HG03521 (cell line): Measurements from ENCODE around the gene LAMB4.
"Not testable (repeated sequence)": the region's sequence is repeated elsewhere in the genome, so short reads cannot be mapped to it uniquely, and the experiment has no call there.

Source experiments
- ATAC-seq: cut with Tn5 transposase; IDR thresholded peaks from one replicate; pipeline ENCODE4 v1.9.1; 2021; ENCODE audit warnings: mild to moderate bottlenecking, moderate library complexity; ENCODE audit not compliant: unreplicated experiment

Gene LAMB4

GRCh38 chr7:108054537-108054936 is 75.6 kb downstream of the LAMB4 start:
- no peak for ATAC-seq

DNA sequence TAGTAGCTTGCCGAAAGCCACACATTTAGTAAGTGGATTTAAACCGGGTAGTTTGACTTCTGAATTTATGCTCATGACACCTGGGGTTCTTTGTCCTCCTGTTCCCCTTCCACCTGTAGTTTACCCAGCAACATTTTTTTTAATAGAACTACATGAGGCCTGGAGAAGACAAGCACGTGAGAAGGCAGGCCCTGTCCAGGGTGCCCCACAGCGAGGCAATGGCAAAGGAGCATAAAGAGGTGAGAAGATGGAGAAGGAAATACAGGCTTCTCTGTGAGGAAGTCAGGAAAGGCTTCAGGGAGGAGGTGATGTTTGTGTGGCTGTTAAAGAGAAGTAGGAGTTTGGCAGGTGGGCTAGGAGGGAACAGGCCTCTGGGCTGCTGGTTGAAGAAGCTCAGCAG is 76.9 kb downstream of the LAMB4 start:
- ATAC-seq: no peak

GRCh38 chr7:108051454-108051853 is 78.7 kb downstream of the LAMB4 start:
- no peak for ATAC-seq

GRCh38 chr7:108049962-108050361 is 80.2 kb downstream of the LAMB4 start:
- ATAC-seq: peak; percentile 74

DNA sequence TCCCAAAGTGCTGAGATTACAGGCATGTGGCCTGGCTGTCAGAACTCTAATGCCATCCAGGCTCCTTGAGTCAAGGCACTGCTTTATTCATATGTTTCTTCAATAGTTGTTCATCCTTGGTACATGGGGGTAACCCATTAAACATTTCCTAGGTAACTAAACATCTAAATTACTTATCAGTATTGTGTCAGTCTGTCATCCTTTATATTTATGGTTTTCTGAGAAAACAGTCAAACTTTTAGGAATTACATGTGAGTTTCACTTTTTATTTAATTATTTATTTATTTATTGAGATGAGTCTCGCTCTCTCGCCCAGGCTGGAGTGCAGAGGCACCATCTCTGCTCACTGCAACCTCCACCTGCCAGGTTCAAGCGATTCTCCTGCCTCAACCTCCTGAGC is 81.7 kb downstream of the LAMB4 start:
- no peak for ATAC-seq

GRCh38 chr7:108046952-108047506 is 83.1 kb downstream of the LAMB4 start:
- ATAC-seq: no peak

- no peak for ATAC-seq
Observed at GRCh38 chr7:108045669-108046068, 84.5 kb downstream of the LAMB4 start.

DNA sequence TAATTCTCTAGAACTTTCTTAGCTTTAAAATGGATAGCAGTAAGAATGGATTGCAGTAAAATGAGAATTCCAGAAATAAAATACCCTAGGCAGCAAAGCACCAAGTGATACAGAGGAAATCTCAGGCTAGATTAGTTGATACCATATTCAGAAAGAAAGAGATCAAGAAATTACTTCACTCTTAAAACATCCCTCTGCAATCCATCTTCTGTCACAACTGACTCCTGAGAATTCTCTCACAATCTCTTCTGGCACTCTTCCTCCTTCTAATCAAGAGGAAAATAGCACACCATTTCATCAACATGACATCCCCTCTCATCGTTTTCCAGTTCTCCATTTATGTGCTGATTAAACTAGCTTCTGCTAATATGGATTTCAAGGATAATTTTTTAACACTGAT is 85.0 kb downstream of the LAMB4 start:
- no peak for ATAC-seq

DNA sequence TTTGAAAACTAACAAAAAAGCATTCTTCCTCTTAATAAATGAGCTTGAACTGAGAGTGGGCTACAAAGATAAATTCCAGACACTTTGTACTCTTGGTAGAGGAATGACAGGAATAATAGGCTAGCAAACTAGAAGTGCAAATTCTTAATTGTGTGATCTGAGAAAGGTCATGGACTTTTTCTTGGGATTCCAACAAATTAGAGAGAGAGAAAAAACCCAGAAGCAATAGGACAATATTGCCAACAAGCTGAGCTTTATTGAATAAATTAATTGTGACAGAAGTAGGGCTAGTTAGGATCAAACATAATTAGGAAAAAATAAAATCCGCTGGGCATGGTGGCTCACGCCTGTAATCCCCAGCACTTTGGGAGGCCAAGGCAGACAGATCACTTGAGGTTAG is 85.8 kb downstream of the LAMB4 start:
- no peak for ATAC-seq

GRCh38 chr7:108038986-108039385 is 91.2 kb downstream of the LAMB4 start:
- no peak for ATAC-seq

DNA sequence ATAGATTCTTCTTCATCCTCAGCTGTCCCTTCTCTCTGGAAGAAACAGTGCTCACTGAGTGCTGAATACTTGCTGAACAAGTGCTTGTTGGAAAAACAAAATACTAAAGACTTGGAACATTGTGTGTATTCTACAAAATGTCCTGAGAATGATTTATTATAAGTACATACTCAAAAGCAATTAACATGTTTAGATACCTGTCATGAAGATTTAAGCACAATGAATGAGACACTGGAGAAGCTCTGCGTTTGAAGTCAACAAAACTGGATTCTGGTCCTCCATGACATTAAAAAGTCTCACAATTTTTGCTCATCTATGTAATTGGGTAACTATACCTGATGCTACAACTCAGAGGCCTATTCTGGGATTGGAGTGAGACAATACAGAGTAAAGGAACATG is 92.4 kb downstream of the LAMB4 start:
- no peak for ATAC-seq

DNA sequence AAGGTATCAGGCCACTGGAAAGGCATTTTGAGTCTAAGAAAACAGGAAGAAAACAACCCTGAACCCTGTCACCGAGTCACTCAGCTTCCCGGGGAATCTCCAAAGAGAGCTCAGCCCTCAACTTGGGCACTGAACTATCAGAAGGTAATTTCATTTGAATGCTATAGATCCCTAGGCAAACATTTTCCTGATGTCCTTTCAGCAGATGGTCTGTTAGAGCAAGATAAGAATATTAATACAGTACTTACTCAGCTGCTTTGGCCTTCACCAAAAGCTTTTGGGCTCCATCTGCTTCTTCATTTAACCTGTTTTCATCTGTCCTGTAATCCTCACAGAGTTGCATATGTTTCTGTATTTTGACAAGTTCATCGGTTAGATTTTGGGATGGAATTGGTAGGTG is 93.0 kb downstream of the LAMB4 start:
- ATAC-seq: no peak

- ATAC-seq: no peak
Observed at GRCh38 chr7:108034586-108034985, 95.6 kb downstream of the LAMB4 start.

GRCh38 chr7:108033776-108034497 is 96.2 kb downstream of the LAMB4 start:
- ATAC-seq: no peak

GRCh38 chr7:108033309-108033708 is 96.9 kb downstream of the LAMB4 start:
- not testable (repeated sequence) for ATAC-seq

- no peak for ATAC-seq
Observed at GRCh38 chr7:108030516-108030915, 99.6 kb downstream of the LAMB4 start.

- ATAC-seq: no peak
Observed at GRCh38 chr7:108029034-108029433, 101.1 kb downstream of the LAMB4 start.

GRCh38 chr7:108028111-108028510 is 102.0 kb downstream of the LAMB4 start:
- no peak for ATAC-seq

GRCh38 chr7:108027239-108027638 is 102.9 kb downstream of the LAMB4 start:
- ATAC-seq: no peak

DNA sequence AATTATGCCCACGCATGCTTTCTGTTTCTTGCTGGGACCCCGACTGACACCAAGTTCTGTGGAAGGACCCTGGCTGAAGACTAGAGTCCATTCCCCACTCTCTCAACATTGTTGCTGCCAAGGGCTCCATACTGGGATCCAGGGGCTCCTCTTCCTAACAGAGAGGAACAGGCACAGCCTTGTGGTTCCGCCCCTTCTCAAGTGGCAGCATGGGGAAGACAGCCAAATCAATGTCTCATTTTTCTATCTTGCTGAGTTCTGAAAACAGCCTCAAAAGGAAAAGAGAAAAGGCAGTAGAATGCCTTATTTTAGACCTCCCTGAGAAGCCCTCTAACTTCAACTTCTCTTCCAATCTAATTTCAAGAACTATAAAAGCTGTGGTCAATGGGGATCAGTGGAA is 103.5 kb downstream of the LAMB4 start:
- no peak for ATAC-seq

- ATAC-seq: no peak
Observed at GRCh38 chr7:108026116-108026515, 104.0 kb downstream of the LAMB4 start.

DNA sequence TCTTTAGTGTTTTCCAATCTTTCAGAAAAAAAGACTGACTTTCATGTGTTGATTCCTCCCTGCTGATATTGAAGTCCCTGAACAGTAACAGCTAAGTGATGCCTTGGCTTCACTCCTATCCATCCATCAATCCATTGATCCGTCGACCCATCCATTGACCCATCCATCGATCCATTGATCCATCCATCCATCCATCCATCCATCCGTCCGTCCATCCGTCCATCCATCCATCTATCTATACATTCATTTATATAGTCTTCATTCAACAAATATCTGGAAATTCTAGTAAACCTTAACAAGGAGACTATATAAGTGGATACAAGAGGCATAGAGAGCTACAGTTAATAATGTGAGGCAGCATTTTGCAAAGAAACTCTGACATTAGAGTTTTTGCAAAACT is 105.6 kb downstream of the LAMB4 start:
- no peak for ATAC-seq

- ATAC-seq: no peak
Observed at GRCh38 chr7:108020585-108020984, 109.6 kb downstream of the LAMB4 start.
